HG03439 (cell line): ENCODE data around the gene HEG1.

Experiments
- ATAC-seq: cut with Tn5 transposase; IDR thresholded peaks from one replicate; pipeline ENCODE4 v1.9.1; 2021; ENCODE audit warnings: mild to moderate bottlenecking, moderate library complexity; ENCODE audit not compliant: unreplicated experiment

The HEG1 gene

DNA sequence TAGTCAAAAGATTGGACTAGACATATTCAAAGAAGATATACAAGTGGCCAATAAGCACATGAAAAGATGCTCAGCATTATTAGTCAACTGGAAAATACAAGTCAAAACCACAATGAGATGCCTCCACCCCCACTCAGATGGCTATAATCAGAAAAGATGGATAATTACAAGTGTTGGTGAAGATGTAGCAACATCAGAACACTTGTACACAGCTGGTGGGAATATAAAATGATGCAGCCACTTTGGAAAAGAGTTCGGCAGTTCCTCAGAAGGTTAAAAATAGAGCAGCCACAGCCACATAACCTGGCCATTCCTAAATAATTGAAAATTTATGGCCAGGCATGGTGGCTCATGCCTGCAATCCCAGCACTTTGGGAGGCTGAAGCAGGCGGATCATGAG lies 38.4 kb downstream of the HEG1 start:
- no peak for ATAC-seq

DNA sequence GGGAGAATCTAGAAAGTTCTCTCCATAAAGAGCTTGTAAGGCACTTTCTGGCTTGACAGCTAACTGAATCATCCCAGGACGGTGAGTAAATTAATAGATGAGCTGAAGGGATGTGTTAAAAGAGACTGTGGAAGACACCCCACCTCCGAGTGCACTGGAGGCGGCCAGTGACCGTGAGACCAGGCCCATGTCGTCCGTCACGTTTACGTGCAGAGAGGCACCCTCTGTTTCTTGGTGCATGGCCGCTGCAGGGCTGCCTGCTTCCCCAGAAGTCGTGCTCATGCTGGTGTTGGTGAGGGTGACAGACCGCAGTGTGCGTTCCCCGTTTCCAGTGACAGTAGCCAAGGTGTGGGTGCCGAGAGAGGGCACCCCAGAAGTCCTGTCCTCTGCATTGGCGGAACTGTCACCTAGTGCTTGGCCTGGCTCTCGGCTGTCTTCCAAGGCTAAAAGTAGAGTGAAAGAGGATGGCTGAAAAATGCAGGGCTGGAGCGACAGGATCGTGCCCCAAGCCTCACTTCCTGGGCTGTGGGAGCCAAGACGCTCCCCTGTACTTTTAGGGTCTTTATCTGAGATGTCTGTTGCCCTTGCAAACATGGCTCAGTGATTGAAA lies 41.1 kb downstream of the HEG1 start:
- ATAC-seq, result no peak

DNA sequence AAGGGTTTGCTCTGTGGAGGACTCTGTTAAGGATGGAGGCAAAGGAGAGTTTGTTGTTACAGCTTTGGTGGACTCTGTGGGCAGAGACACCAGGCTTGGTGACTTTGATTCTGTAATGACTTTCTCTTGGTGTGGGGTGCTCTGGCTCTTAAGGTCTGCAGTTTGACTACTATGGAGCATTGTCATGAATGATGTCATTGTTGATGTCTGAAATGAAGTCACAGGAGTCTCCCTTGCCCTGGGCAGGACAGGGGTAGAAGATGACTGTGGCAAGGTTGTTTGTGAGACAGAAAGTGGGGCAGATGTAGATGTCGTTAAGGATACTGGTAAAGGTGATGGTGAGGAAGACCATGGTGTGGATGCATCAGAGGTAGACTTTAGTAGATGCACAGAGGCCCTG lies 42.7 kb downstream of the HEG1 start:
- no peak for ATAC-seq

GRCh38 chr3:125011941-125012340 lies 43.9 kb downstream of the HEG1 start:
- no peak for ATAC-seq

DNA sequence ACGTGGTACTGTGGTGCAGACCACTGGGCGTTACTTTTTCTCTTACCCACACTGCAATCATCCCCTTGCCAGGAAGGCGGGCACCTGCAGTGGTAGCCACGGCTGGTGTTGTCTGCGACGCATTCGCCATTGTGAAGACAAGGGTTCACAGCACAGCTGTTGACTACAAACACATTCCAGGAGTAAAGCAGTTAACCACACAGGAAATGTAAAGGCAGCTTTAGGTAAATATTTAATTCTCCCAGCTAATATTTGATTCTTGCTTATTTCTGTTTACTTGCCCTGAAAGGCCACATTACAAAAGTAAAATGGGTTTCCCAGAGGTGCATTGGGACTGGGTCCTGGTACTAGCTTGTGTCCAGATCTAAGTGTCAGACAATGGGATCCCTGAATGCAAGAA lies 45.4 kb downstream of the HEG1 start:
- ATAC-seq, result no peak

DNA sequence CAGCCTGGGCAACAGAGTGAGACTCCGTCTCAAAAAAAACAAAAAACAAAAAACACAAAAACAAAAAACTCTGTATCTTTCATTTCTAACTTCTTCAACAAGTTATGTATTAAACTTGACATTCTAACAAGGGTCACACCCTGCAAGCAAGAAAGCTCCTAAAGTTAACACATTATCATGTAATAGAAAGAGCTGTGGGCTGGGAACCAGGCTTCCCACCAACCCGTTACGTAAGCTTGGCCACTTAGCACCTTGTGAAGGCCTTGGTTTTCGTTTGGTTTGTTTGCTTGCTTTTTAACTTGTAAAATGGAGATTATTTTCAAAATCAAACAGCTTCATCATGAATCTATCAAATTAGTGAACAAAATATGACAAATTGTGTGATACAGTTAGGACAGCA lies 47.0 kb downstream of the HEG1 start:
- ATAC-seq, result no peak

DNA sequence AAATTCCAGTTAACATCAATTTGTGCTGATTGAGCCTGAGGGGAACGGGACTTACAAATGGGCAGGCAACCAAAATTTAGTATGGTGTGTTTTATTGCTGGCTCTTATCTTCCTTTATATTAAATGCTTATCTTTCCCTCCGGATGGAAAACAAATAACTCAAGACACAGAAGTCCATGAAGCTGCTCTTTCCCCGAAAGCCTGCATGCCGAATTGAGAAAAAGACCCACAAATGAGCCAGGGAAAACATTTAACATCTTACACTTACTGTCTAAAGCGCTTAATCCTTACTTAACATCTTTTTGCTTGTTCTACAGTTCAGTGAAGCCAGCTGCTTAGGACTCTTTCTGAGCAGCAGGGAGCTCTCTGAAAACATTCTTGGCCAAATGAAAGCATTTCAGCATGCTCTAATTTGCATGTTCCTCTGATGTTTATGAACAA lies 49.5 kb downstream of the HEG1 start:
- ATAC-seq, result no peak

- no peak for ATAC-seq
These were observed 50.1 kb downstream of the HEG1 start for GRCh38 chr3:125005676-125006075.

GRCh38 chr3:125005222-125005621 lies 50.6 kb downstream of the HEG1 start:
- no peak for ATAC-seq

GRCh38 chr3:125003859-125004595 lies 51.8 kb downstream of the HEG1 start:
- no peak for ATAC-seq

DNA sequence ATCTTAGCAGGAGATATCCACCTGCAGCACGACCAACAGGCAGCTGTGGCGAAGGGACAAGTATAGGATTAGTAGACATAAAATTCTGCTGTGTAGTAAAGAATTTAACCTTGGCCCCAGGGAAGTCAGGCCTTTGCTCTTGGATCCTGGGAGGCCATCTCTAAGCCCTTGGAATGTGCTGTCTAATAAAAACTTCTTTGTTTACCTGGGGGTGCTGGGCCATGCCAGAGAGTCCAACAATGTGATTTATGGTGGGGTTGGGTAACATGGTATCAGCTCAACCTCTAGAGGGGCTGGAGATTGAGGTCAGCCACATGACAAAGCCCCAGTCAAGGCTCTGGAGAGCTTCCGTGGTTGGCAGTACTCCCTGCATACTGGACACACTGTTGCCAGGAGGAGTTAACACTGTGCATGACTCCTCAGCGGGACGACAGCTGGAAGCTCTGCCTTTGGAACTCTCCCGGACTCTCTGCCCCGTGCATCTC lies 52.4 kb downstream of the HEG1 start:
- ATAC-seq, result no peak

- no peak for ATAC-seq
These were observed 53.1 kb downstream of the HEG1 start for GRCh38 chr3:125002414-125003368.

GRCh38 chr3:125001557-125002413 lies 54.0 kb downstream of the HEG1 start:
- ATAC-seq, result no peak

- ATAC-seq, result no peak
These were observed 55.1 kb downstream of the HEG1 start for GRCh38 chr3:125000661-125001060.

DNA sequence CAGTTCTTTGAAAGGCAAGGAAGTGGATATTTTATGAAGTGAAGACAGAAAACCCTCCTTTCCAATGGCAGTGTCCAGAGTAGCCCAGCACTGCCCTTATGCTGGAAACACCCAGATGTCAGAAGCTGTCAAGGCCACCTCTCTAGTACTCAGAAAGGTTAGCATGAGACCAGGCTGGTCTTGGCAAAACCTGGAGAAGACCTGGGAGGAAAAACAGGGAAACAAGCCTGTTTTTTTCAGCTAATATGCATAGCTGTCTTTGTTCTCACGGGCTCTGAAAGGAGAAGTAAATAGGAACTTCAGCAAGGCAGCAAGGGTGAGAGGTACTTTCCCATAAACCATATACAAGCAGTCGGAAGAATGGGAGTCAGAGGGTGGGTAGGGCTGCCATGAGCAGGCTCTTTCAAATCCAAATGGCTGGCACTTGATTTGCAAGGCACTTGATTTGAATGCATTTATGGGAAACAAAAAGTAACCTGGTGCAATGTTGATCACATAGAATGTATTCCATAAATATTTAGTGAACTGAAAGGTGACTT lies 55.8 kb downstream of the HEG1 start:
- no peak for ATAC-seq

GRCh38 chr3:124999317-124999716 lies 56.5 kb downstream of the HEG1 start:
- ATAC-seq, result no peak

GRCh38 chr3:124998247-124998630 lies 57.6 kb downstream of the HEG1 start:
- ATAC-seq, result no peak

DNA sequence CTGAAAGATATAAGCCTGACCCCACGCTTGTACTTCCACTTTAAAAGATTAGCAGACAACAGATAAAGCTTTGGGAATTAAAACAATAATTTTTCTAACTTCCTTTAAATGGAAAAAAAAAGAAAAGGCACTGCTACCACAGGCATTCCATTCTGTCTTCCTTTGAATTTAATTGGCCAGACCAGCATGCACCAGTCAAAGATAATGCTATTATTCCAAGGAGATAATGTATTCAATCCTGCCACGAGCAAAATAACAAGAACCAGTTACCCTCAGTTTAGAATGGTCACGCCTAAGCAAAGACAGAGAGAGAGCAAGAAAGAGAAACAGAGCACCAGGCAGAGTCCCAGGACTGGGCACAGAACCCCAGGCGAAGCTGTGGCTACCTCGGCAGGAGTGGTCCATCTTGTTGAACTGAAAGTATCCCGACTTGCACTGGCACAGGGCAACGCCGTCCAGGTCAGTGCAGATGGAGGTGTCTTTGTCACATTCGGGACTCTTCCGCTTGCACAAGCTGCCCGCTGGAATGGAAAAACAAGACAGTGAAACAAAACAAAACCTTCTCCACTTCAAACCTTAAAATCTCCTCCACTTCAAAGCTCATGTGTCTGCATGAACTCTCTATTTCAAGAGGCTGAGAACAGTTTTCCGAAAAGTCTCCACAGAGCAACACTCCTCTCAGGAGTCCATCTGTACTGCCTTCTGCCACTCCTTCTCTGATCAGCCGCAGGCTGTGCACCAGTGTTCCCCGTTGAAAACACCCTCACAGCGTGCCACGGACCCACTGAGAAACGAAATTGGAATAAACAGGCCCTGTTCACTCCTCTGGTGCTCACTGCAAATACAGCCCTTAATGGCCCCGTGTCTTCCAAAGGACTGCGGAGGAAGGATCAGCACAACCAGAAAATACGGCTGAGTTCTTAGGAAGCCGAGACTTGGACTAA lies 58.2 kb downstream of the HEG1 start:
- no peak for ATAC-seq

- no peak for ATAC-seq
These were observed 60.3 kb downstream of the HEG1 start for GRCh38 chr3:124995460-124995994.
